ENCODE data around the gene IRF2BP2. TPM values are rescaled to one million over a fixed set of nuclear protein-coding genes. Genes with fewer than 3 reads are reported as not detected.
A peak's percentile ranks its signal among the peaks of the same experiment; 100 is the strongest.

The IRF2BP2 gene
- total RNA-seq, 1 donor from 2014 or later: 126 TPM

- Histone ChIP-seq H3K4me2 (ENCODE audit: low read length) (peak overlapping the region; percentile 90), H3K27ac (ENCODE audit: low read depth, low read length) (peak overlapping the region; percentile 99), H3K36me3 (ENCODE audit: insufficient read depth, low read length) (no peaks in the 10 kb centered on the region), H3K9me3 (ENCODE audit: insufficient read depth, low read depth, low read length) (no peaks in the 10 kb centered on the region), H3K4me1 (ENCODE audit: insufficient read depth, low read length) (peaks cover 60% of the 10 kb centered on the region), H3K4me3 (ENCODE audit: insufficient read depth, low read depth, low read length) (peak overlapping the region; percentile 13), H4K20me1 (ENCODE audit: insufficient read depth, low read length) (no peaks in the 10 kb centered on the region), H3K79me2 (ENCODE audit: insufficient read depth, low read length) (peaks cover 10% of the 10 kb centered on the region), H2AFZ (ENCODE audit: low read depth, low read length) (no peak overlapping the region), H3K9ac (ENCODE audit: low read length) (peak overlapping the region; percentile 97), H3K27me3 (ENCODE audit: insufficient read depth, low read length) (no peaks in the 10 kb centered on the region)
- FAIRE-seq (no peak), DNase-seq (ENCODE audit: low read depth) (peak; percentile 81)
- Mint-ChIP-seq H3K27ac (ENCODE audit: unreplicated experiment) (peak overlapping the region; percentile 100), H3K4me3 (ENCODE audit: unreplicated experiment) (peak overlapping the region; percentile 75), H3K4me1 (ENCODE audit: low read depth, unreplicated experiment) (peaks cover 57% of the 10 kb centered on the region), H3K9me3 (ENCODE audit: unreplicated experiment) (peaks cover 2% of the 10 kb centered on the region), H3K36me3 (ENCODE audit: low read depth, unreplicated experiment) (peaks cover 3% of the 10 kb centered on the region), H3K27me3 (ENCODE audit: low read depth, unreplicated experiment) (no peaks in the 10 kb centered on the region)
- TF ChIP-seq EZH2 (IDR thresholded peaks at IDR 0.05; ENCODE audit: insufficient read depth, low read length): no peak
Observed at GRCh38 chr1:234613128-234613875, 3.3 kb upstream of the IRF2BP2 start.

GRCh38 chr1:234612352-234613127 is 2.6 kb upstream of the IRF2BP2 start:
- peak overlapping the region; percentile 13 for H3K4me3 ChIP-seq (ENCODE audit: insufficient read depth, low read depth, low read length)
- H3K27me3 ChIP-seq (ENCODE audit: insufficient read depth, low read length): no peaks in the 10 kb centered on the region
- TF ChIP-seq CTCF (IDR thresholded peaks at IDR 0.05; ENCODE audit: insufficient read depth, low read depth, low read length) (no peak), EZH2 (IDR thresholded peaks at IDR 0.05; ENCODE audit: insufficient read depth, low read length) (no peak)
- peaks cover 3% of the 10 kb centered on the region for H3K36me3 ChIP-seq (ENCODE audit: insufficient read depth, low read length)
- H3K27me3 Mint-ChIP-seq (ENCODE audit: low read depth, unreplicated experiment): no peaks in the 10 kb centered on the region
- FAIRE-seq (peak; percentile 75), DNase-seq (ENCODE audit: low read depth) (peak; percentile 99)
- H3K9me3 ChIP-seq (ENCODE audit: insufficient read depth, low read depth, low read length): no peaks in the 10 kb centered on the region
- H3K9ac ChIP-seq (ENCODE audit: low read length): peak overlapping the region; percentile 97
- peak overlapping the region; percentile 100 for H3K27ac Mint-ChIP-seq (ENCODE audit: unreplicated experiment)
- H3K4me2 ChIP-seq (ENCODE audit: low read length): peak overlapping the region; percentile 90
- peaks cover 52% of the 10 kb centered on the region for H3K4me1 Mint-ChIP-seq (ENCODE audit: low read depth, unreplicated experiment)
- peak overlapping the region; percentile 99 for H3K27ac ChIP-seq (ENCODE audit: low read depth, low read length)
- H3K79me2 ChIP-seq (ENCODE audit: insufficient read depth, low read length): peaks cover 18% of the 10 kb centered on the region
- no peak overlapping the region for H2AFZ ChIP-seq (ENCODE audit: low read depth, low read length)
- H3K4me3 Mint-ChIP-seq (ENCODE audit: unreplicated experiment): peak overlapping the region; percentile 75
- peaks cover 5% of the 10 kb centered on the region for H4K20me1 ChIP-seq (ENCODE audit: insufficient read depth, low read length)
- peaks cover 2% of the 10 kb centered on the region for H3K9me3 Mint-ChIP-seq (ENCODE audit: unreplicated experiment)
- H3K36me3 Mint-ChIP-seq (ENCODE audit: low read depth, unreplicated experiment): peaks cover 11% of the 10 kb centered on the region
- peaks cover 53% of the 10 kb centered on the region for H3K4me1 ChIP-seq (ENCODE audit: insufficient read depth, low read length)

- H3K27ac ChIP-seq (ENCODE audit: low read depth, low read length): peak overlapping the region; percentile 99
Observed at GRCh38 chr1:234611847-234612351, 1.9 kb upstream of the IRF2BP2 start.

More at GRCh38 chr1:234611847-234612351, 1.9 kb upstream of the IRF2BP2 start:
- H3K4me1 Mint-ChIP-seq (ENCODE audit: low read depth, unreplicated experiment): peaks cover 45% of the 10 kb centered on the region
- Histone ChIP-seq H3K4me2 (ENCODE audit: low read length) (peak overlapping the region; percentile 90), H2AFZ (ENCODE audit: low read depth, low read length) (no peak overlapping the region), H3K9me3 (ENCODE audit: insufficient read depth, low read depth, low read length) (no peaks in the 10 kb centered on the region), H3K27me3 (ENCODE audit: insufficient read depth, low read length) (no peaks in the 10 kb centered on the region), H3K9ac (ENCODE audit: low read length) (peak overlapping the region; percentile 97), H3K36me3 (ENCODE audit: insufficient read depth, low read length) (peaks cover 9% of the 10 kb centered on the region), H3K79me2 (ENCODE audit: insufficient read depth, low read length) (peaks cover 24% of the 10 kb centered on the region), H4K20me1 (ENCODE audit: insufficient read depth, low read length) (peaks cover 12% of the 10 kb centered on the region), H3K4me1 (ENCODE audit: insufficient read depth, low read length) (peaks cover 46% of the 10 kb centered on the region), H3K4me3 (ENCODE audit: insufficient read depth, low read depth, low read length) (peak overlapping the region; percentile 13)
- H3K27me3 Mint-ChIP-seq (ENCODE audit: low read depth, unreplicated experiment): no peaks in the 10 kb centered on the region
- H3K9me3 Mint-ChIP-seq (ENCODE audit: unreplicated experiment): peaks cover 2% of the 10 kb centered on the region
- H3K4me3 Mint-ChIP-seq (ENCODE audit: unreplicated experiment): peak overlapping the region; percentile 75
- H3K27ac Mint-ChIP-seq (ENCODE audit: unreplicated experiment): peak overlapping the region; percentile 100
- no peak for TF ChIP-seq EZH2 (IDR thresholded peaks at IDR 0.05; ENCODE audit: insufficient read depth, low read length)
- no peak for TF ChIP-seq CTCF (IDR thresholded peaks at IDR 0.05; ENCODE audit: insufficient read depth, low read depth, low read length)
- H3K36me3 Mint-ChIP-seq (ENCODE audit: low read depth, unreplicated experiment): peaks cover 15% of the 10 kb centered on the region
- FAIRE-seq: no peak
- DNase-seq (ENCODE audit: low read depth): no peak
